Mesothelial cell of epicardium (in vitro differentiated cells): ENCODE results near the gene DNAH11. TPM values are rescaled to one million over a fixed set of nuclear protein-coding genes. Genes with fewer than 3 reads are reported as not detected.

Experiments used
- DNase-seq, 2 experiments: peaks; one replicate each; pipeline ENCODE4 v3.0.0; 2021; ENCODE audit warnings: low spot score in 2 of 2; ENCODE audit not compliant: unreplicated experiment in 2 of 2
- H3K27ac Mint-ChIP-seq: 2 replicates; pipeline ENCODE4 v1.8.0; 2021; ENCODE audit warnings: mixed read lengths
- H3K27me3 Mint-ChIP-seq: 2 replicates; pipeline ENCODE4 v1.8.0; 2021; ENCODE audit warnings: low read depth, mixed read lengths
- H3K36me3 Mint-ChIP-seq: 2 replicates; pipeline ENCODE4 v1.8.0; 2021; ENCODE audit warnings: mixed read lengths
- H3K4me1 Mint-ChIP-seq: 2 replicates; pipeline ENCODE4 v1.8.0; 2021; ENCODE audit warnings: mixed read lengths
- H3K4me3 Mint-ChIP-seq: 2 replicates; pipeline ENCODE4 v1.8.0; 2021; ENCODE audit warnings: mild to moderate bottlenecking, moderate library complexity, mixed read lengths
- H3K9me3 Mint-ChIP-seq: 2 replicates; pipeline ENCODE4 v1.8.0; 2021; ENCODE audit warnings: mixed read lengths
- CTCF ChIP-seq: fragments of 200-600 bp; sonication (generic); IDR thresholded peaks from one replicate; pipeline ENCODE4 v1.5.0; 2021; ENCODE audit warnings: antibody characterized with exemption; ENCODE audit not compliant: unreplicated experiment
- total RNA-seq: library from RNA; stranded (reverse); gene quantifications from 3 replicates; pipeline ENCODE4 v1.2.1, GENCODE V29; 2021

Gene DNAH11
- total RNA-seq, 1 donor from 2014 or later, result 0.80 TPM

GRCh38 chr7:21934808-21935207 is 392.0 kb downstream of the DNAH11 start:
- Mint-ChIP-seq H3K4me1 (no peaks in the 10 kb centered on the region), H3K9me3 (peaks cover 40% of the 10 kb centered on the region), H3K27ac (no peak overlapping the region), H3K27me3 (peaks cover 23% of the 10 kb centered on the region), H3K4me3 (no peak overlapping the region), H3K36me3 (peaks cover 43% of the 10 kb centered on the region)
- no peak for DNase-seq
- TF ChIP-seq CTCF, result no peak

- peaks cover 7% of the 10 kb centered on the region for H3K4me1 Mint-ChIP-seq
- peaks cover 35% of the 10 kb centered on the region for H3K36me3 Mint-ChIP-seq
- no peak for DNase-seq
- no peak overlapping the region for H3K27ac Mint-ChIP-seq
- no peak overlapping the region for H3K4me3 Mint-ChIP-seq
- peaks cover 26% of the 10 kb centered on the region for H3K9me3 Mint-ChIP-seq
- peaks cover 56% of the 10 kb centered on the region for H3K27me3 Mint-ChIP-seq
- TF ChIP-seq CTCF, result no peak
These were observed 395.6 kb downstream of the DNAH11 start for GRCh38 chr7:21938463-21938862.

GRCh38 chr7:21939136-21939857 is 396.5 kb downstream of the DNAH11 start:
- Mint-ChIP-seq H3K4me1 (peaks cover 10% of the 10 kb centered on the region), H3K27ac (no peak overlapping the region), H3K27me3 (peaks cover 61% of the 10 kb centered on the region), H3K36me3 (peaks cover 31% of the 10 kb centered on the region), H3K4me3 (no peak overlapping the region), H3K9me3 (peaks cover 24% of the 10 kb centered on the region)
- TF ChIP-seq CTCF, result no peak
- no peak for DNase-seq

GRCh38 chr7:21939858-21940372 is 397.1 kb downstream of the DNAH11 start:
- Mint-ChIP-seq H3K4me1 (peaks cover 15% of the 10 kb centered on the region), H3K36me3 (peaks cover 31% of the 10 kb centered on the region), H3K9me3 (peaks cover 17% of the 10 kb centered on the region), H3K27ac (no peak overlapping the region), H3K4me3 (no peak overlapping the region), H3K27me3 (peaks cover 65% of the 10 kb centered on the region)
- no peak for DNase-seq
- no peak for TF ChIP-seq CTCF

GRCh38 chr7:21941611-21942141 is 398.8 kb downstream of the DNAH11 start:
- no peak overlapping the region for H3K4me3 Mint-ChIP-seq
- DNase-seq, result no peak
- H3K9me3 Mint-ChIP-seq, result peaks cover 5% of the 10 kb centered on the region
- H3K27ac Mint-ChIP-seq, result no peak overlapping the region
- peaks cover 20% of the 10 kb centered on the region for H3K36me3 Mint-ChIP-seq
- peaks cover 73% of the 10 kb centered on the region for H3K27me3 Mint-ChIP-seq
- peaks cover 18% of the 10 kb centered on the region for H3K4me1 Mint-ChIP-seq
- TF ChIP-seq CTCF, result no peak
